Left ventricle myocardium inferior (tissue), 1 donor: ENCODE measurements around the gene COL5A2. TPM values are rescaled to one million over a fixed set of nuclear protein-coding genes. Genes with fewer than 3 reads are reported as not detected.

Experiments used
- DNase-seq: peaks from one replicate; pipeline ENCODE4 v3.0.0-alpha.2; 2020
- H3K27ac ChIP-seq: fragments of 200-600 bp; replicated peaks from 2 replicates; pipeline ENCODE4 v1.8.0; 2021
- H3K27me3 ChIP-seq: fragments of 200-600 bp; 2 replicates; pipeline ENCODE4 v1.8.0; 2021; ENCODE audit warnings: low read depth
- H3K36me3 ChIP-seq: fragments of 200-600 bp; 2 replicates; pipeline ENCODE4 v1.8.0; 2021
- H3K4me1 ChIP-seq: fragments of 200-600 bp; 2 replicates; pipeline ENCODE4 v1.8.0; 2021
- H3K4me3 ChIP-seq: fragments of 200-600 bp; 2 replicates; pipeline ENCODE4 v1.8.0; 2021; ENCODE audit warnings: mild to moderate bottlenecking, moderate library complexity
- H3K9me3 ChIP-seq: fragments of 200-600 bp; replicated peaks from 2 replicates; pipeline ENCODE4 v1.8.0; 2021
- CTCF ChIP-seq: fragments of 200-600 bp; IDR thresholded peaks from 2 replicates; pipeline ENCODE4 v1.8.0; 2021; ENCODE audit warnings: antibody characterized with exemption, mild to moderate bottlenecking, borderline replicate concordance
- intact Hi-C: fragments of 100-400 bp; cut with micrococcal nuclease; formaldehyde crosslinking; loops from one replicate; pipeline ENCODE4 v1.11.0; 2022
- total RNA-seq: library from RNA; stranded (reverse); fragmentation: NEBNext Ultra II Directional; extraction: Animal tissue kit (Norgen Biotek cat#: 25700); gene quantifications from one replicate; pipeline ENCODE4 v1.2.1, GENCODE V29; 2021
- donor health status: DM: no; HTN: yes; CAD: no; lungs with severe emphysema.

The COL5A2 gene
- total RNA-seq, 1 donor from 2014 or later, result 9.3 TPM

DNA sequence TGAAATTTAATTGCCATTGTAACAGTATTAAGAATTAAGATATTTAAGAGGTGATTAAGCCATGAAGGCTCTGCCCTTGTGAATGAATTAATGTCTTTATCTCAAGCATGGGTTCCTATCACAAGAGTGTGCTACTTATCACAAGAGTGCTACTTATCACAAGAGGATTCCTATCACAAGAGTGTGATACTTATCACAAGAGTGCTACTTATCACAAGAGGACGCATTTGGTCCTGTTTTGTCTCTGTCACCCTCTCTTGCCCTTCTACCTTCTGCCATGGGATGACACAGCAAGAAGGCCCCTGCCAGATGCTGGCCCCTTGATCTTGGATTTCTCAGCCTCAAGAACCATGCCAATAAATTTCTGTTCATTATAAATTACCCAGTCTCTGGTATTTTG, 13.2 kb upstream of the COL5A2 start:
- Histone ChIP-seq H3K9me3 (no peaks in the 10 kb centered on the region), H3K27ac (no peak overlapping the region), H3K36me3 (no peaks in the 10 kb centered on the region), H3K27me3 (no peaks in the 10 kb centered on the region), H3K4me1 (no peaks in the 10 kb centered on the region), H3K4me3 (no peak overlapping the region)
- no peak for TF ChIP-seq CTCF
- intact Hi-C loops, result no loop called here
- no peak for DNase-seq

DNA sequence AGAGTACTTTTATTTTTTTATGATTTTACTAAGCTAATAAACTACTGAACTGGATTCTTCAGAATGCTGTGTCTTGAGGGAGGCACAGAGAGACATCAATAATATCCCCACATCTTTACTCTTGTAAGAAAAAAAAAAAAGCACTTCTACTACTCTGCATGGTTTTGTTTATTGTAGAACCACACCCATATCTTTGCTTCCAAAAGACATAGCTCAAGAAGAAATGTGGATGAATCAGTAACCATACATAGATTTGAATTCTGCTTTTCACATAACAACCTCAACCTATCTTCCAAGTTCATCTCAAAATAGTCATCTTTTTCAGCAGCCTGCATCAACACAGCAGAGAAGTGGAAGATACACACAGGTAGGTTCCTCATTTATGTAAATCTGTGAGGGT, 12.2 kb upstream of the COL5A2 start:
- Histone ChIP-seq H3K4me1 (no peaks in the 10 kb centered on the region), H3K27ac (no peak overlapping the region), H3K36me3 (no peaks in the 10 kb centered on the region), H3K9me3 (no peaks in the 10 kb centered on the region), H3K4me3 (no peak overlapping the region), H3K27me3 (no peaks in the 10 kb centered on the region)
- intact Hi-C loops, result no loop called here
- DNase-seq, result no peak
- no peak for TF ChIP-seq CTCF

GRCh38 chr2:189190685-189191084, 11.1 kb upstream of the COL5A2 start:
- no peak for DNase-seq
- H3K9me3 ChIP-seq, result no peaks in the 10 kb centered on the region

GRCh38 chr2:189188115-189188805, 8.7 kb upstream of the COL5A2 start:
- Histone ChIP-seq H3K36me3 (no peaks in the 10 kb centered on the region), H3K27me3 (no peaks in the 10 kb centered on the region), H3K4me3 (no peak overlapping the region), H3K27ac (no peak overlapping the region), H3K9me3 (no peaks in the 10 kb centered on the region), H3K4me1 (no peaks in the 10 kb centered on the region)
- no peak for DNase-seq
- intact Hi-C loops, result no loop called here
- TF ChIP-seq CTCF, result no peak

More at GRCh38 chr2:189190685-189191084, 11.1 kb upstream of the COL5A2 start:
- TF ChIP-seq CTCF, result no peak
- Histone ChIP-seq H3K27me3 (no peaks in the 10 kb centered on the region), H3K4me3 (no peak overlapping the region), H3K27ac (no peak overlapping the region), H3K36me3 (no peaks in the 10 kb centered on the region), H3K4me1 (no peaks in the 10 kb centered on the region)
- intact Hi-C loops, result no loop called here

DNA sequence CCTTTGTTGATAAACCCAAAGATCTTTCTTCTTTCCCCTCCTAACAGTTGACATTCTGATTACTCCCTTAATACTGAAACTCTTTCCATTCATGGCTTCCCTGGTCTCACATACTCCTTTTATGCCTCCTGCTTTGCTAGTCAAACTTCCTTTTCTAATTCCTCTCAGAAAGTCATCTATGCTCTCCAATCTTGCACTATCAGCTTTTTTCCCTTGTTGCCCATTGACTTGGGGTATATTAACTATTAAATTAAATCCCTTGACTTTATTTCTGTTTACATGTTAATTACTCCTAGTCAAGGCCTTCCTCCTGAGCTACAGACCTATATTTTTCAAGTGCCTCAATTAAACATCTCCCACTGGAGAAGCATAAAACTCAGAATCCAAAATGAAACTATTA, 3.6 kb upstream of the COL5A2 start:
- no peaks in the 10 kb centered on the region for H3K27me3 ChIP-seq
- H3K4me1 ChIP-seq, result peaks cover 10% of the 10 kb centered on the region
- no peak overlapping the region for H3K4me3 ChIP-seq
- no peak overlapping the region for H3K27ac ChIP-seq
- no peak for DNase-seq
- intact Hi-C loops, result no loop called here
- no peaks in the 10 kb centered on the region for H3K9me3 ChIP-seq
- H3K36me3 ChIP-seq, result no peaks in the 10 kb centered on the region
- TF ChIP-seq CTCF, result no peak
